ENCODE measurements around the gene GRHL1. TPM values are rescaled to one million over a fixed set of nuclear protein-coding genes. Genes with fewer than 3 reads are reported as not detected.
"Not testable (repeated sequence)": the region's sequence is repeated elsewhere in the genome, so short reads cannot be mapped to it uniquely, and the experiment has no call there.

Gene GRHL1, protein sequence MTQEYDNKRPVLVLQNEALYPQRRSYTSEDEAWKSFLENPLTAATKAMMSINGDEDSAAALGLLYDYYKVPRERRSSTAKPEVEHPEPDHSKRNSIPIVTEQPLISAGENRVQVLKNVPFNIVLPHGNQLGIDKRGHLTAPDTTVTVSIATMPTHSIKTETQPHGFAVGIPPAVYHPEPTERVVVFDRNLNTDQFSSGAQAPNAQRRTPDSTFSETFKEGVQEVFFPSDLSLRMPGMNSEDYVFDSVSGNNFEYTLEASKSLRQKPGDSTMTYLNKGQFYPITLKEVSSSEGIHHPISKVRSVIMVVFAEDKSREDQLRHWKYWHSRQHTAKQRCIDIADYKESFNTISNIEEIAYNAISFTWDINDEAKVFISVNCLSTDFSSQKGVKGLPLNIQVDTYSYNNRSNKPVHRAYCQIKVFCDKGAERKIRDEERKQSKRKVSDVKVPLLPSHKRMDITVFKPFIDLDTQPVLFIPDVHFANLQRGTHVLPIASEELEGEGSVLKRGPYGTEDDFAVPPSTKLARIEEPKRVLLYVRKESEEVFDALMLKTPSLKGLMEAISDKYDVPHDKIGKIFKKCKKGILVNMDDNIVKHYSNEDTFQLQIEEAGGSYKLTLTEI
- polyA plus RNA-seq (ENCODE audit: insufficient read length in 3 of 3), result 1 to 10 TPM; 3.7 to 5.4 (median 4.7) TPM

DNA sequence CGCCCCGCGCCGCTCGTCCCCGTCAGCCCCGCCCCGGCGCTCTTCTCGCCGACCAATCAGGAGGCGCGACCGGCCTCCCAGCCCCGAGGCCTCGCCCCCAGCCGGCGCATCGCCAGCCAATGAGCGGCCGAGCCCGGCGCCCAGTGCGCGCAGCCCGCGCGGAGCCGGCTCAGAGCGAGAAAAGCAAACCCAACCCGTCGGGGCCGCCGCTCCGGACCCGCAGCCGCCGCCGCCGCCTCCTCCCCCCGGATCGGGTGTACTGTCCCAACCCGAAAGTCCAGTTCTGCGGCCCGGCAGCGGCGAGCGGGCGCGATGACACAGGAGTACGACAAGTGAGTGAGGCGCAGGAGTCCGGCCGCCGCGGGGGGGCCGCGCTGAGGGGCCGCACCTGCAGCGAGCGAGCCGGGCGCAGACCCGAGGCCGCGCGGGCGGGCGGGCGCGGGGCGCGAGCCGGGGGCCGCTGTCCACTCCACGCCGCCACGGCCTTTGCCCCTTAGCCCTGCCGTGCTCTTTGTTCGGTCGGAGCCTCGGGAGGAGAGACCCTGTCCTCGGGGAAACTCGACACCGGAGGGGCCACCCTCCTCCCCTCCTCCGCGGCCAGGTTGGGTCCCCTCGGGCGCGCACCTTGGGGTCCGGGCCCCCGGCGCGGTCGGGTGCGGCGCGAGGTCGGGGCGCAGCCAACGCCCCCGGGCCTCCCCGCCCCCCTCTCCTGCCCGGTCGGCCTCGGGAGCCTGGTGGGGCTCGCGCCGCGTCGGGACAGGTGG lies at the start of gene GRHL1:
GRHL1 (plus strand) TSS at position 172 of the 764 bp plus-strand sequence; CDS start at position 313, 141 bp downstream.
- DNase-seq (ENCODE audit: low read depth in 3 of 3, low spot score in 2 of 3), result peak; percentile 60 to 85 (median 83)

DNA sequence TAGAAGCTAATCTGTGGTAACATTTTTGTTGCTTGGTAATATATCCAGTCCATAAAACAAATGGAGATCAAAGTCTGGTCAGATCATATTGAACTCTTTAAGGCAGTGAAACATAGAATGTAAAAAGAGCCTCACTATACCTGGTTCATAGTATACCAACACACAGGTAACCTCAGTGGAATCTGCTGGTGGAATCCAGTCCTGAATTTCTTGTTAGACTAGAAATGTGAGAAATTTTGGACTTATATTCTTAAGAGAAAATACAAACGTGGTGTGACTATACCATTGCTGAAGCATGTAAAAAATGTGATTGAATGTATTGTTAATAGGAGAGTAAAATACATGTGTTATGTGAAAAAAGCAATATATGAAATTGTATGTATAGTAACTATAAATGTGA lies 46.1 kb upstream of the GRHL1 start:
- no peak for DNase-seq (ENCODE audit: low read depth in 3 of 3, low spot score in 2 of 3)

DNA sequence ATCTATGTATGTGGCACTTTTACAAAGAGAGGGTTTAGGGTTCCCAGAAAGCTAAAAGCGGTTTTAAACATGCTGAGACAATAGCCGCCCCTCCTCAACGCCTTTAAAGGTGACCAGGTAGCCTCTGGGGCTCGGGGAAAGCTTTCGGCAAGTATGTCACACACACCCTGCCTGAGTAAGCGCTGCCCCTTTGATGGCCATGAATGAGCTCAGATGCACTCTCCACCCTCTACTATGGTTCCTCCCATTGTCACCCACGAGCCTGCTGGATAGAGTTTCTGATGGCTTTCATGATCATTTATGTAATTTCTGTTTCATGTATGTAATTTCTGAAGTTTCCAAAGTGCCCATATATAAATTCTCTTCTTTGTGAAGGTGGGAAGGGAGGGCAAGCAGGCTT lies 44.1 kb upstream of the GRHL1 start:
- no peak for DNase-seq (ENCODE audit: low read depth in 3 of 3, low spot score in 2 of 3)

DNA sequence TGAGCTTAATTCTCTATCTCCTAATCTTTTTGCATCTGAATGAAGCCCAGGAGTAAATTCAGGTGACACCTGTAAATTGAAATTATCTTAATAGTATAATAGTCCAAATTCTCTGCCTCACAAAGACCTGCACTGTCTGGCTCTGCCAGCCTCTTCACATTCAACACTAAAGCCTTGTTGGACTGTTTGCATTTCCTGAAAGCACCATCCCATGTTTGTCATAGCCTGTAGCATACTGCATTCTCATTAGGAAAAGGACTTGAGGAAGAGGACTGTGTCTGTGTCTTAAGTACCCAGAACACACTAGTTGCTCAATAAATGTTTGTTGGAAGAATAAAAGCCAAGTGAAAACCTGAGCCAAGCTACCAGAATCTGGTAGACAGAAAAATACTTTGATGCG lies 42.9 kb upstream of the GRHL1 start:
- no peak for DNase-seq (ENCODE audit: low read depth in 3 of 3, low spot score in 2 of 3)

DNA sequence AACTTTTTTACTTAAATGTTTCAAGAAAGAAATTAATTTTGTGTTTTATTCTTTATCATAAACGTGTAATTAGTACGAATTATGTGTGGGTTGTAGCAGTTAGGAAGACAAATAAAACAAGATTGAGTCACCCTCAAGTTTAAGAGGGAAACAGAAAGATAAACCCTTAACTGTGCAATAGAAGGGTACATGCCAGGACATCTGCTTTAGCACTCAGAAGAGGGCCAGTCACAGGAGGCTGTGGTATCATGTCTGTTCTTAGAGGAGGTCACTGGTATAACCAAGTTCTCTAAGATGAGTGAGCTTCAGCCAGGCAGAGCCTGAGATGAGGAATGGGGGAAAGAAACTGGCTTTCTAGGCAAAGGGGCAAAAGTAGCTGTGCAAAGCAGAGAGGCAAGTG lies 42.4 kb upstream of the GRHL1 start:
- DNase-seq (ENCODE audit: low read depth in 3 of 3, low spot score in 2 of 3), result no peak

DNA sequence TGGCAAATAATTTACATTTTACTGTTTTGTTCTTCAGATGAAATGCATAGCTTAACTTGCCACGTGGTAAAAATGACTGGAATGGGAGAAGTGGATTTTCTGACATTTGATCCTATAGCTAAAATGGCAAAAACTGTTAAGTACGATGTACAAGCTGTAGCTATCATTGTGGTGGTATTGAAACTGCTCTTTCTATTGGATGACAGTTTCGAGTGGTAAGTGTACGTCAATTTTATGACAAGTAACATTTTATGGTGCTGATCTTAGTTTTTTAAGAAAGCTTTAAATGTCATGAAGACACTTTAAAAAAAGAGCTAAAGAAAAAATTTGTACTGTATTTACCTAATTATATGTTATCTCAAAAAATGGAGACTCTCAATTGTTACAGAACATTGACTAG lies 40.8 kb upstream of the GRHL1 start:
- DNase-seq (ENCODE audit: low read depth in 3 of 3, low spot score in 2 of 3), result no peak

DNA sequence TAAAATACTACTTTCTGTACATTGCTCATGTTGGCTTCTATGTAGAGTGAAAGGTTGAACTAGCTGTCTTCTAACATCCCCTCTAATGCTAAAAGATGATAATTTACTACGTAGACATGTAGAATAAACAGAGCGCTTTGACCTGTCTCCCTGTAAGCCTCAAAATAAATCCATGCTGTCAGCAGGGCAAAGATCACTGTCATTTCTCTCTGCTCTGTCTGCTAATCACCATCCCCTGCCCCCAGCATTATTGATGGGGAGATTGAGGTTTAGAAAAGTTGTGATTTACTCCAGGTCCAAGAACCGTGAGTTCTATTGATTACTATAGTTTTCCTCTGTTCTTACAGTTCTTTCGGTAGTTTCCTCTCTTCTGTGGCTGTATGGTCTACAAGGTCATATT lies 39.0 kb upstream of the GRHL1 start:
- DNase-seq (ENCODE audit: low read depth in 3 of 3, low spot score in 2 of 3), result no peak

DNA sequence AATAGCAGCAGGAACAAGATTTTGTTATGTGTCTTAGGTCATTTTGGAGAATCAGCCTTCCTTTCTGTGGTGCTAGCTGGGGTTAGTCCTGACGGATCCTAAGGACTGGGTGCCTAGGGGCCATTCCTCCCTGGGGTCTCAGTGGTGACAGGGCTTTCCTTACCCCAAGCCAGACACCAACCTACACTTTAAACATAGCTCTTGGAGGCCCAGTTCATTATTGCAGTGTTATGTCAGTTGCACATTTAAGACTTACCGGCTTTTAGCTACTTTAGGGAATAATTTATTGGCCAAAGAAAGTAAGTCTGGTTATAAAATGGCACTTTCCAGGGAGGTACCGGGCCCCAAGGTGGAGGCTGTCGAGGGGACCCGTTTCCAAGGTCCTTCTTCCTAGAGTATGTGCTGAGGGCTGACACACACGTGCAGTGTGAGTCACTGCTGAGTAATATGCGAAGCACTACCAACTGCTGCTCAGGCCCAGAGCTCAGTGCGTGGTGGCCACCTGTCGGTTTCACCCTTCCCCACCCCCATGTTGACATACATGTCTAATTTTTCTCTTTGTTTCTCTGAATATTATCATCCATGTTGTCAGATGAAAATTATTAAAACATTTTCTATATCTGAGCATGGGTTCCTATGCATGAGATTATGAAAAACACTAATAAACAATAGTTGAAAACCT lies 37.0 kb upstream of the GRHL1 start:
- DNase-seq (ENCODE audit: low read depth in 3 of 3, low spot score in 2 of 3), result no peak

DNA sequence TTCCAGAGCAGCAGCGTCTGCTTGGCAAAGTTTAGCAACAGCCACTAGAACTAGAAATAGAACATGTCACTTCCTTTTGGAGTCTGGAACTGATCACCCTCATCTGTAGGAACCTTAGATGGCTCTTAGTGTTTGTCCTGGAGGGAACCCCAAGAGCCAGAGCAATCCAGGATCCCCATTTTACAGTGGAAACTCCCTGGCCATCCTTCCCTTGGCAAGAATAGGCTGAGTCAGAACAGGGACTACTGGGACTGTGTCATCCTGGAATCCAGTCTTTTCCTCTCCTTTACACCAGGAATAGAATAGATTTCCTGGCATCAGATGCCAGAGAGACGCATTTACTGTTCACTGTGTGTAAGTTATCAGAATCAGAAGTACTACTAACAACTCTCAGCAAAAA lies 33.2 kb upstream of the GRHL1 start:
- no peak for DNase-seq (ENCODE audit: low read depth in 3 of 3, low spot score in 2 of 3)

DNA sequence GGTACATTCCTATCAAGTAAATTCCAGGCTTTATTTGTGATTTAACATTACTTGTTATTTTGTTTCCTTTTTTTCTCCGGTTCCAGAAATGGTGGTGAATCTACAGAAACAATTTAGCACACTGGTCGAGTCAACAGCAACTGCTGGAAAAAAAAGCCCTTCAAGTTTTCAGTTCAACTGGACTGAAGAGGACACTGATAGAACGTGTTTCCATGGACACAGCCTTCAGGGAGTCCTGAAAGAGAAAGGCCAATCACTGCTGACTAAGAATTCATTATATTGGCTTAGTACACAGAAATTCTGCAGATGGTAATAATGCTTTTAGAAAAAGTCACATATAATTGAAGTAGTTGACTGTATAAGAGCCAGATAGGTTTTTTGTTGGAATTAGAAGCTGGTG lies 32.0 kb upstream of the GRHL1 start:
- DNase-seq (ENCODE audit: low read depth in 3 of 3, low spot score in 2 of 3), result no peak

DNA sequence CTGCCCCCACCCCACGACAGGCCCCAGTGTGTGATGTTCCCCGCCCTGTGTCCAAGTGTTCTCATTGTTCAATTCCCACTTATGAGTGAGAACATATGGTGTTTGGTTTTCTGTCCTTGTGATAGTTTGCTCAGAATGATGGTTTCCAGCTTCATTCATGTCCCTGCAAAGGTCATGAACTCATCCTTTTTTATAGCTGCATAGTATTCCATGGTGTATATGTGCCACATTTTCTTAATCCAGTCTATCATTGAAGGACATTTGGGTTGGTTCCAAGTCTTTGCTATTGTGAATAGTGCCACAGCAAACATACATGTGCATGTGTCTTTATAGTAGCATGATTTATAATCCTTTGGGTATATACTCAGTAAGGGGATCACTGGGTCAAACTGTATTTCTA lies 24.5 kb upstream of the GRHL1 start:
- DNase-seq (ENCODE audit: low read depth in 3 of 3, low spot score in 2 of 3), result not testable (repeated sequence)

DNA sequence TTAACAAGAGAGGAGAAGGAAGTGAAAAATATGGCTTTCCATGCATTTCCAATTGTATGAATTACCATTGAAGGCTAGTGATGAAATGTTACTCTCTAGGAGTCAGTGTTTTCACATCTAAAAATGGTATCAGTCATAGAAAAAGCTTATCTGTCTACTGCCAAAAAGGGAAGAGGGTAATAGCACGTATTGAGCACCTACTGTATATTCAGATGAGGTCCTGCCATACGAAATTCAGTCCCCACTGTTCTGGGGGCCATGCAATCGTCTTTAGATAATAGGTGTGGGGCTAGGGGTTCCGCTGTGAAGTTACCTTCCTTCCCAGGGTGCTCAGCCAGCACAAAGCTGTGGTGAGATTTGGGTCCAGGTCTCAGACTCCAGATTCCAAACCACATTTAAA lies 14.2 kb upstream of the GRHL1 start:
- no peak for DNase-seq (ENCODE audit: low read depth in 3 of 3, low spot score in 2 of 3)

DNA sequence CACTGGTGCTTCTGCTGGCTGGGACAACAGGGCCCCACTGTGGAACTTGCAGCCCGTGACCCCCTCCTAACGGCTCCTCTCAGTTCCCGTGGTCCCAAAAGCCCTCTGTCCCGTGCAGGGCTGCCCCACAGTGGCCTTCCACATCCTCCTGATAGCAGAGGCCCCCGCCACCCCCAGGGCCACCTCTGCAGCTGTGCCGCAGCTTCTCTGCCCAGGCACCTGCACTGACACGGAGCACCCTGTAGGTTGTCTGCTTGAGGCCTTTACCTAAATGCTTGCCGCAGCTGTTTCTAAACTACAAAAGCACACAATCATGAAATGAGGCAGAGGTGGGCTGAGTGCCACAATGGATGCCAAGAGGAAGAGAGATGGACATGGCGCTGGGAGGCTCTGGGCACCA lies 13.5 kb upstream of the GRHL1 start:
- DNase-seq (ENCODE audit: low read depth in 3 of 3, low spot score in 2 of 3), result no peak

DNA sequence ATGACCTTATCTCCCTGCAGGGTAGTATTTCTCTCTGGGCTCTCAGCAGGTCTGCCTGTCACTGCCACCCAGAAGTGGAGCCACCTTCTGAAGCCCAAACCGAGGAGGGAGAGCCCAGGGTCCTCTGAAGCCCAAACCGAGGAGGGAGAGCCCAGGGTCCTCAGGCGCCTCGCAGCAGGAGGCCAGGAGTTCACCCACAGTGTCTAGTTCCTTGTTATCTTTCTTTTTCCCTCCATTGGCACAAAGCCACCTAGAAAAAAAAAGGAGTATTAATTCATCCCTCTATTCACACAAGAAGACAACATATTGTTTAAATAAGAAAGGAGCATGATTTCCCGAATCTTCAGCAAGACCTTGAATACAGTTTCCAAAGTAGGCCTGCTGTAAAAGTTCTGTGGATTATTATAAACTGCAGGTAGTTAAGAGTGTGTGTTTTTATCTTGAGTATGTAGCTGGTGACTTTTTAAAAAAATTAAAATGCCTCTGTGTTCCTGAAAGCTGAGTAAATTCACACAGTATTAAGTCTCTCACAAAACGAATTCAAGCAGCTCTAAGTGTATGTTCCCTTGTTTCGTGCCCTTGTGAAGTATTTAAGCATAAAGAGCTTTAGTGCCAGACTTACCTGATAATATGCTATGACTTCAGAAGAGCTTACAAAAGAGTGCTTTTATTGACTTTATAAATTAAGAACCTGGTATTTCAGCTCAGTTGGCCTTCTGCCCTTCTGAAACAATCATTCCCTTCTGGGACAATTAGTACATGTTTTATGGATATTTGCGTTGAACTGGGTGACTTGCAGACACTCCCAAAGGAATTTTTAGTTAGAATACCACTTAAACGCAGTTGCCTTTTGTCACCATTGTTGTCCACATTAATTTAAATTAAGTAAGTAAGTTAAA lies 11.7 kb upstream of the GRHL1 start:
- no peak for DNase-seq (ENCODE audit: low read depth in 3 of 3, low spot score in 2 of 3)

DNA sequence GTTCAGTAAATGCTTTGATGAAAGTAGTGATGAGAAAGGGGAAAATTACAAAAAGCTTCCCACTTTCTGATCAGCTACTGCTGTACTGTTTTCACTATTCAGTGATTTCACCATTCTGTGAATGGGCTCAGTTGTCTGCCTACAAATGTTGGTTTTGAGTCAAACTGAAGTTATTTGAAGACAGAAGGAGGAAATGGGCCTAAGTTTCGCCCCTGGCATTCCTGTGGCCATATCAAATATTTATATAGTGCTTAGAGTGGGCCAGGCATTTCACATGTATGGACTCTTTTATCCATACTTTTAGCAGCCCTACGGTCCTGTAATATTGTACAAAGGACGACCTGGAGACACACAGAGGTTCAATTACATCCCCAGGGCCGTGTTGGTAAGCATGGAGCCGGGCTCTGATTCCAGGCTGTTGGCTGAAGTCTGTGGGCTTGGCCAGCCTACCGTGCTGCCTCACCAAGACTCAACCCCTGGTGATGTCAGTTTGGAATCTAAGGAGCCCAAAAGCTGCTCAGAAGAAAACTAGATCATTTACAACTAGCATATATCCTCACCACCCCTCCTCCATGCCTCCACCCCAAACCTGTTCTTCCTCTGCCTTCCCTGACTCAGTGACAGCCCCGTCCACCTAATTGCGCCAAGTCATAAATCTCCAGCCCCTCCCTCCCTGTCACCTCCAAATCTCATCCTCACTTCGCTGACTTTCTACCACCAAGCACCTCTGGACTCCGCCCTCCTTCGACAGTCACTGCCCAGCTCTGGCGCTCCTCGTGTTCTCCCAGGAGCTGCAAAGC lies 10.1 kb upstream of the GRHL1 start:
- no peak for DNase-seq (ENCODE audit: low read depth in 3 of 3, low spot score in 2 of 3)

DNA sequence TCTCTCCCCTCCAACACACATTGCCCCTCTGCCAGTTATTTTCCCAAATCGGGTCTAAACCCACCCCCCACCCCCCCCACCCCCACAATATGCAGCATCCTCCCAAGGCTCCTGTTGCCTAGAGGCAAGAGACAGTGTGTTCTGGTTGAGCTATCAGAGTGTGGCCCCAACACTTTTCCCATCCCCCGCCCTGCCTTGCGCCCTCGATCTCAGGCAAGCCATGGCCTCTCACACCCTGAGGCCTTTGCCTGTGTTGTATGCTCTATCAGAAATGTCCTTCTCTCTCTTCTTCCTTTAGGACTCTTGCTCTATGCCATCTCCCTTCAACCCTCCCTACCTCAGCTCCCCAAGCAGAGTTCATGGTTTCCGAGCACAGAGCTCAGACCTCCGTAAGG lies 9.5 kb upstream of the GRHL1 start:
- no peak for DNase-seq (ENCODE audit: low read depth in 3 of 3, low spot score in 2 of 3)

DNA sequence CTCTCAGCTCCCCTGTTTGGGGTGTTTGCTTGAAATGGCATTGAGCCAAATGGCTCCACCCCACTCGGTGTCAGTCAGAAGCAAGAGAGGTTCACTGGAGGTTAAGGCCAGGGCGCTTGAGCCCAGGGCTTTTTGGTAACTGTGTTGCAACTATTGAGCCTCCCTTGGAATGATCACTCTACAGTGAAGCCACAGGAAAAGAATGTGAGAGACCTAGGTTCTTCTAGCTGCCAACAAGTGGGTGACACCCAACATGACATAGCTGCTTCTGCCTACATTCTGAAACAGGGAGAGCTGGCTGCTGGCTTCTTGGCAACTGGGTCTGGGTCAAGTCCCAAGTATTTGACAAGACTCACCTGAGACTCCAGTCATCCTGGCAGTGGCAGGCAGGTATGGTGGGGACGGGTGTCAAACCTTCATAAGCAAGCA lies 7.1 kb upstream of the GRHL1 start:
- DNase-seq (ENCODE audit: low read depth in 3 of 3, low spot score in 2 of 3), result no peak

DNA sequence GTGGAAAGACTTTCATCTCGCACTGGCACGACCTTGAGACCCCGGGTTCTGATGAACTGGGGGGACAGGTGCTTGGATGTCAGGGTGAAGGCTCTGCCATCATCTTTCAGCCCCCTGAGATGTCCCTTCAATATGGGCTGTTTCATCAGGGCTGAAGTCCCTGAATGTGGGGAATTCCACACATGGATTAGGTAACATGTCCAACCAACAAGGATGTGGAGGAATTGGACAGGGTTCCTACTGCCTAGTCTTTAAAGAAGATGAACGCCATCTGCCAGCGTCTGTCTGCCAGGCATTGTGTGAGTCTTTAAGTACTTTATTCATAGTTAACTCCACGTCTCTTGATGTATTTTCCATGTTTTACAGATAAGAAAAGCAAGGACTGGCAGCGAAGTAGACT lies 5.9 kb upstream of the GRHL1 start:
- no peak for DNase-seq (ENCODE audit: low read depth in 3 of 3, low spot score in 2 of 3)

DNA sequence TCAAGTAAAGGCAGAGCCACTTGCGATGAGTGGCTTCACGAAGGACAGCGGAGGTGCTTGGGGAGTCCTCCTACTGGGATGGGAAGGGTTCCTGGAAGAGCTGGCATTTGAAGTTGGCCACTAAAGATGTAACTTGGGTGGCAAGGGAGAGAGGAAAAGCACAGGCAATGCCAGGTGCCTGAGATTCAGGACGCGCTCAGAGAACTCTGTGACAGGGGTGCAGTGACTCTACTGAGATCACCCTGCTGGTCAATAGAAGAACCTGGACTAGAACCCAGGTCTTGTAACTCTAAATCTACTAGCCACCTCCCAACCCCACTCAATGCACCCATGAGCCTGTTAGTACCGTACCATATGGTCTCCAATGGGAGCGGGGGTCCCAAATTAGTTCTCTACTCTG lies 5.4 kb upstream of the GRHL1 start:
- DNase-seq (ENCODE audit: low read depth in 3 of 3, low spot score in 2 of 3), result no peak

Data from right renal cortex interstitium (tissue), 3 donors.